ENCODE results near the gene BEST3.
A peak's percentile ranks its signal among the peaks of the same experiment; 100 is the strongest.

BEST3 gene

DNA sequence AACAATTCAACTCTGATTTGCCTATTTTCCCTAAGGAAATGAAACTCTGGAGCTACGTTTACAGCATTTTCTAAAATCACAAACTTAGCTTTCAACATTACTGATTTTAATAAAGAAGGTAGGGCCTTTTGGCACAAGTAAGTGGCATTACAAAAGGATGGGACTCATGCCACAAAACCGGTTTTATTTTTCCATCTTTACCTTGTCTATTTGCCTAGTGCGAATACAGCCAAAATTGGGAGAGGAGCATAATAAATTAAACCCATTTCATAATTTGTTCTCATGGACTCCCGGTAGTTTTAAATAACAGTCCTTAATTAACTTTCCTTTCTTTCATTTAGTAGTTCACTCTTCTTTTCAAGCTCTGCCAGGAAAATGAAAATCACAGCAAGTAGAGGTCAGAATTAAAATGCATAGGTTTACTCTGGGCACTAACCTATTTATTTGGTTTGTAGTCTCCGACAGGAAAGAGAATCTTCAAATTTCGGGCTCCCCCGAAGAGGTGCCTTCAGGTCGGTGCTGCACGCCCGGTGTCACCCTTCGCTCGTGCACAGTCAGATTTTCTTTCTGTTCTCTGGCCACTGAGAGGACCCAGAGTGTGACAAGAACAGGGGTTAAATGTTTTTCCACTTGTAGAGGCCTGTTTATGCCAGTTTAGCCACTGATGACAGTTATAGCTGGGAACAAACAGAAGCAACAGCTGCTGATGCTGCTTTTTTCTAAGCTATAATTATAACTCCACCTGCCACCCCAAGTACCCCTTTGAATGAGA, at the start of gene BEST3:
Gene BEST3, minus strand, starts transcription at position 535 of the 772 bp plus-strand sequence. CDS start 1,505 bp downstream, outside the sequence.
- no peak for DNase-seq

DNA sequence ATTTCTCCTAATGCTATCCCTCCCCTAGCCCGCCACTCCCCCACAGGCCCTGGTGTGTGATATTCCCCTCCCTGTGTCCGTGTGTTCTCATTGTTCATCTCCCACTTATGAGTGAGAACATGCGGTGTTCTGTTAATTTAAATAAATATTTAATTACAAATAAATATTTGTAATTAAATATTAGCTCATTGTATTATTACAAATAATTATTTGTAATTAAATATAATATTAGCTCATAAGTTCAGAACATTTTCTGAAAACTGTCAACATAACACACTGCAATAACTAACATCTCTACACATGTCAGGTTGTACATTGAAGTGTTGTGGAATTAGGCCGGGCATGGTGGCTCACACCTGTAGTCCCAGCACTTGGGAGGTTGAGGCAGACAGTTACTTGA, 45.0 kb upstream of the BEST3 start:
- DNase-seq = no peak

DNA sequence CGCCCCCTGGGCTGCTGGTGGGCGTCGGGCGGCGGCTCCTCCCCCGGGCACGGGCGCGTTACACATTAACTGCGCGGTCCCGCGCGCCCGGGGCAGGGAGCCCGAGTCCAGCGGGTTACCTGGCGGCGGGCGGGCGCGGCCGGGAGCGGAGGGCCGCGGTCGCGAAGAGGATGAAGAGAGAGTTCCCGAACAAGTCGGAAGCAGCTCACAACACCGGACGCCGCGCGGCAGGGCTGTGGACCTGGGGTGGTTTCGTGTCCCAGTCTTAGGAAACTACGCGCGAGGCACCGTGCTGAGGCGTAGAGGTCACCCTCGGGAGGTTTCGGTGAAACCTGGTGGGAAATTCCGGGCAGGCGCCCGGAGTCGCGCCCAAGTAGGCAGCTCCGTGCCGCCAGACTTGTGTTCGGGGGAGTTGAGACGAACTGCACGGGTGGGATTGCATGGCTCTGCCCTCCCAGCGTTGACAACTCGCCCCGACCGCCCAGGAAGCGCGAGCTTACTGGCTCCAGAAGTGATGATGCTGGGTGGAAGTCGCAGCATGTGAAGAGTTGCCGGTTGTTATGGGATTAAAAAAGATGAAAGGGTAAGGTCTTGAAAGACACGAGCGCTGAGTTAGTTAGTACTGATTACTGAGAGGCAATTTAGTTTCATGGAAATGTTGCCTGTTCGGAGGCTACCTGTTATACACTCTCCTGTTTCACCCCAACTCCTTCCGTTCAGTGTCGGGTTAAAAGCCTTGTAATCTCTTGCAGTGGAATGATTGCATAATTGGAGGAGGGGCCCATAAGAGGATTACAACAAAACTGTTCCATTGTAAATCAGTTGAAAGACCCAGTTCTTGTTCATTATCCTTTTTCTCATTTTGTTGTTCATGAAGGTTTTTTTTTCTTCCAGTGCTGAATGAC, 40.4 kb upstream of the BEST3 start:
- DNase-seq = peak; percentile 23

DNA sequence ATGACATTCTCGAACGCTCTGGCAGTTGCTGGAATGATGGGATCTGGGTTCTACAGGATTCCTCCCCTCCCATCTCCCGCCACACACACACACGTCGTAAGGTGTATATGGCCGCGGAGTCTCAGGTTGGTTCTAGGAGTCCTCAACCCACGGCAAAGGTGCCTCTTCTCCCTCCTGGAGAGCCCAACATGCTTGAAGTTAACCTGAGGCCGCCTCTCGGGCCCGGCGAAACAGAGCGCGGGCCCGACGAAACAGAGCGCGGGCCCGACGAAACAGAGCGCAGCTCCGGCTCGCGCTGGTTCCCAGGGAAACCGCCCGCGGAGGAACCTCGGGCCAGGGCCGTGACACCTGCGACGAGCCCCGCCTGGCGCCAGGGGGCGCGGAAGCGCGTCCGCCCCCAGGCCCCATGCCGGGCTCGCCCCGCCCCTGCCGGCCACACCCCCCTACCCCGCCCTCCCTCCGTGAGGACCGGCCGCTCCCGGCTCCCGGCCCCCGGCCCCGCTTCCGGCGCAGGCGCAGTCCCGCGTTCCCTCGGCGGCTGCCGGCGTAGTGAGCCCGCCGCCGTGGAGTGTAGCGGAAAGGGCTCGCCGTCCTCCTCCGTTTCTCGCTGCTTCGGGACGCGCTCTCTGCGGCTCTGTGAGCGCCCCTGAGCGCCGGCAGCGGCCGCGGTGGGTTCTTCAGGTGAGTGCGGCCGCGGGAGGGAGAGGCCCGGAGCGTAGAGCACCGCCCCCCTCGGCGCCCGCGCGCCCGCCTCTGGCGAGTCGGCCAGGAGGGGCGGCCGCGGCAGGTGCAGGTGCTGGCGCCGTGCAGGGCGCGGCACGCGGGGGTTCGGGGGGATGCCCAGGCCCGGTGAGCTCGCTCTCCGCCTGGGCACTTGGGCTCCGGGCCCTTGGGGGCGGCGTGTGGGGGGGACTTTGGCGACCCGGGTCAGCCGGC, 39.5 kb upstream of the BEST3 start, which contains the start of gene RAB3IP:
Gene RAB3IP, plus strand, starts transcription at position 510 of the 936 bp plus-strand sequence. CDS start 16,549 bp downstream, outside the sequence.
- peak; percentile 74 for DNase-seq

DNA sequence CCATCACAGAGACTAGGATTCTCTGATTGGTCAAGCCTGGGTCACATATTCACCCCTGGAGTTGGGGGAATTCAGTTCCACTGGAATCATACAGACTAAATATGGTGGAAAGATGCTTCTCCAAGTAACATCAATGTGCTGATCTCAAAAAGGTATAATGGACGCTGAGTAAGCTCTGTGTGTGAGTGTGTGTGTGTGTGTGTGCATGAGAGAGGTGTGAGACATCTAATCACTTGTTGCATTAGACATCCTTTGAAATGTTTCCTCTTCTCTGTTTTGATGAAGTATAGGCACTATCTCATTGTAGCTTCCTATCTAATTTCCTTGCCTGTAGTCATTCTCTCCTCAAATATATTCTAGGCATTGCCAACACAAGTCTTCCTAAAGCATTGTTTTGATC, 34.5 kb upstream of the BEST3 start:
- DNase-seq = no peak

DNA sequence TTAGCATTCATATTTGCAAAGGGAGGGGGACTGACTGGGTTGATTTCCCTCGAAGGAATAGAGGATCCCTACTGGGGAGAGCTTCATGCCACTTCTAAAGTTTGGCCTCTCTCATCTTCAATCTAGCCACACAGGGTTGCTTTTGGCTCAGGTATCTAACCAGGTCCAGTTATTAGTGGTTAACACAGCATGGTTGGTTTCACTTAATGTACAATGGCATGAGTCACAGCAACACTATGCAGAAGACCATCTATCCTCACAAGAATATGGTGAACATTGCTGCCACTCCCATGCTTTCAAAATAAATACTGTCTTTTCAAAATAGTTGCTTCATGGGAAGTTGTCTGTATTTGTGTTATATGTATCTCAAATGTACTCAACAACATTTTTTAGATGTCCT, 33.0 kb upstream of the BEST3 start:
- DNase-seq = no peak

DNA sequence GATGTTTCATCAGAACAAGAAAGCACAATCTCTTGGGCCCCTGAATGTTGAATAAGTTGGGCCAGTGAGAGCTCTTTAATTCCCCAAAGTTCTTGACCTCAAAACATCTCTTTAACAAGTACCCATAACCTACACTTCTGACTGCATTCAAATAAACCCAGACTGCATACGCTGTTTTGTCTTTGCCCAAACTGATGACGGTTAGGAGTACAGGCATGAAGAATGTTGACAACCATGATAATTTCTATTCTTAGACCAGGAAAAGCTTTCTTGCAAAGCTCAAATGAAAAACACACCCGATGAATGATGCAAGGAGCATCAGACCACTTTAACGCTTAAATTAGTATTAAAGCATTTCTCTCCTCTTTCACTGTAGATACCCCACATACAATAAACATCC, 27.8 kb upstream of the BEST3 start:
- DNase-seq = no peak

DNA sequence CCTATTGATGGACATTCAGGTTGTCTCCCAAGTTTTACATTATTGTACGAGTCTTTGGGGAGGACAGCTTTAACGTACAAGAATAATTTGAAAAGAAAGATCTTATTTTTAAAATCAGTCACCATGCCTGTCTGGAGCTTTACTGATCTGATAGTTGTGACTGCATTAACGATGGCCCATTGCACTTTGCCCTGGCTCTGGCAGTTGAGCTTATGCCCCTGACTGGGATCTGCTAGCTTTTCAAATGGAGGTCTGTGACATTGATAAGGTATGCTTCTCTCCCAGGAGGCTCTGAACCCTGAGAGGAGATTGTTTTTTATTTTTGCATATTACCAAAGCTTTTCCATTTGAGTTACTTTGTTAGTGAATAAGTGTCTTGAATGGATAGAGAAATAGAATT, 21.6 kb upstream of the BEST3 start:
- DNase-seq = no peak

DNA sequence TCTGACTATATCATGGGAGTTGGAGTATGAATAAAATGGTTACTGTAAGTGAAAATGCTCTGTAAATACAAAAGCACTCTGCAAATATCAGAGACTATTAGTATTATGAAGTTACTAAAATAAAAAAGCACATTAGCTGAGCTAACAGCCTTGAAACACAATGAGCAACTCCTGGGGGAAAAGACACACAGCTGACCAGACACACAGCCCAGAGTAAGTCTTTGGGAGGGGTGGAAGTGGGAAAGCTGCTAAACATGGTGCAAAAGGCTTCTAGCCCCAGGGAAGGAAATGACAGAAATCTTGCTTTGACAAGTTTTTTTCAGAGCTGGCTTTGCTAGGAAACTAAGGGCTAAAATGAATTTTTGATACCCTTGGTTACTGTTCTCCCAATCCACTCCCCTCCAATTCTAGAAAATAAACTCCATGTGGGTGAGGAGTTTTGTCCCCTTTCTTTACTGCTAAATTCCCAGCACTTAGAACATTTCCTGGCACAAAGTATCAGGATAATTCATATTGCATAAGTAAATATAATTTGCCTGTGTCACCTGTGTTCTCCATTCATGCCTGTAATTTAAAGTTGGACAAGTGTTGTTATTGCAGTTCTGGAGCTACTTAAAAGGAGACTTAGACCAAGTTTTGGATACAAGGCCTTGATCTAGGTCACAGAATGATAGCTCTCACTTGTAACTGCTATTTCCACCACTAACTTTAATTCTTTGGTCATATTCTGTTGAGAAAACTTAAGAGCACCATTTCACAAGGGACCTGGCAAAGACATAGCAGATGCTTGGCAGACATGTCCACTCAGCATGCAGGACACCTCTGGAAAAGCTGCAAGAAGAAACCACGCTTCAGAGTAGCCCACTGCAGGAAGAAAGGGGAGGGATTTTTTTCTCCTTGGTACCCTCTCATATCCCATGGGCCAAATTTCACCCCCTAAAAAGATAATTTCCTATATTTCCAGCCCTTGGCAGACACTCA, 20.5 kb upstream of the BEST3 start:
- no peak for DNase-seq

DNA sequence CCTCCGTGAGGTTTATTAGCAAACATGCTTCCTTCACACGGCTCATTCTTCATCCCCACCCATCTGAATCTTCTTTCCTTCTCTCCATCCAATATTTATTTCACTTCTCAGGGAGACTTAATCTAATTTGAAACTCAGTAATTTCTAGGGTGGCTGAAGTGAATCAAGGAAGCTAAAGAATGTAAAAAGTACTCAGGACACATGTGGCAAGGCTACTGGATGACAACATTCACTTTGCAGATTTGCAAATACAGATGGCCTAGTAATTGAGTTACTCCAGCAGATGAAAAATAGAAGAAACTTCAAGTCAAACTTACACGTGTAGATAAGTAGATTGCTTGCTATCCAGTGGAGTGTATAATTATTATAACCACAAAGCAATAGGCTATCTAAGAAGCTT, 15.4 kb upstream of the BEST3 start:
- DNase-seq = no peak

DNA sequence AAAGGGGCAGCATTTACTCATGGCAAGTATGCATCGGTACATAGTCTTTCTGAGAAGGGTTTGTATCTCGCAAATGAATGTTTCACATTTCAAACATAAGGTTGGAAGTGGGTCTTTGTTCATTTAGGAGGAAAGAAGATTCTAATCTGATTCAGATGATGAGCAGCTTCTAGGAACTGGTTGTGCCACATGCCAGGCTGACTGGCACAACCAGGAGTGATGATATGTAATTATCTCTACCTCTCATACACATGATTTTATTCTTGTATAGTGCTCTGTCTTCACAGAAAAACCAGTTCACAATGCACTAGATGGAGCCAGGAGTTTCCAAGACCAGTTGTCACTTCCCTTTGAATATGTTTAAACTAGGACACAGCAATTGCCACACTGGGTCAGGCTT, 13.7 kb upstream of the BEST3 start:
- DNase-seq = no peak

DNA sequence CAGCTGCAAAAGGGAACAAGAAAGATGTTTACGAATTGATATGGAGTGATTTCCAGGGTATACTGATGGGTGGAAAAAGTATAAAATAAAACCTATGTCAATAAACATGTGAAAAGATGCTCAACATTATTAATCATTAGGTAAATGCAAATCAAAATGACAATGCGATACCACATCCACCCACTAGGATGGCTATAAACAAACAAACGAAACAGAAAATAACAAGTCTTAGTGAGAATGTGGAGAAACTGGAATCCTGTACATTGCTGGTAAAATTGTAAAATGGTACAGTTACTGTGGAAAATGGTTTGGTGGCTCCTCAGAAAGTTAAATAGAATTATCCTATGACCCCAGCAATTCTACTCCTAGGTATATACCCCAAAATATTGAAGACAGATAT, 9.5 kb upstream of the BEST3 start:
- no peak for DNase-seq

DNA sequence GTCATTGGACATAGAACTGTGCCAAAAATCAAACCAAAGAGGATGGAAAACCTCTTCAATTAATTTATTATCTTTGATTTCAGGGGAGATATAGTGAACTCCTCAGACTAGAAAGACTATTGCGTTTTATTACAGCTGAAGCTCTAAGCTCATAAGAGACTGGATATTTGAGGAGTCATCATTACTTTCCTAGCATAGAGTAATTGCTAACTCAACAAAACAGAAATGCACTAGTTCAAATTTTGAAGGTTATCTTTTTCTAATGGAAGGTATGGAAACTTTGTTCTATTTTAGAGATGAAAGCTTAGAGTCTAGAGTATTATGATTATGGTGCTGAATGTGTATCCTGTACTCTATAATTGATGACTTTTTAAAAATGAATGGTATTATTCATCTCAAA, 5.3 kb upstream of the BEST3 start:
- no peak for DNase-seq

DNA sequence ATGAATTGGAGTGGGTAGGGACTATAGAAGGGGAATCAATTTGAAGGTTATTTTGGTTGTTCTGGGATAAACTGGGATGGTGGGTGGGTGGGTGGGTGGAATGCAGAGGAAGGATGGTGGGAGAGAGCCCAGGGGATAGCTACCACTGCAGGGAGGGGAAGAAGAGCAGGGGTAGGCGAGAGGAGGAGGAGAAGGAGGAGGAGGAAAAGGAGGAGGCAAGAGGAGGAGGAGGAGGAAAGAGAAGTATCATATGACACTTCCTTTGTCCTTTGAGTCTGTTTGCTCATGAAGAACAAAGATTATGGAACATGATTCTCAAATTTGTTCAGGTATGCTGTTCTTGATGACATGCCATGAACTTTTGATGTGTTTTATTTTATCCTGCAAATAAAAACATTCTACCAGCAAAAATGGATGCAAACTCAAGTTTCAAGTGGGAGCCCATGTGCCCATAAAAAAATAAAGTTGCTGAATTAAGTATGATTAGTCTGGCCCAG, 4.1 kb upstream of the BEST3 start:
- no peak for DNase-seq

DNA sequence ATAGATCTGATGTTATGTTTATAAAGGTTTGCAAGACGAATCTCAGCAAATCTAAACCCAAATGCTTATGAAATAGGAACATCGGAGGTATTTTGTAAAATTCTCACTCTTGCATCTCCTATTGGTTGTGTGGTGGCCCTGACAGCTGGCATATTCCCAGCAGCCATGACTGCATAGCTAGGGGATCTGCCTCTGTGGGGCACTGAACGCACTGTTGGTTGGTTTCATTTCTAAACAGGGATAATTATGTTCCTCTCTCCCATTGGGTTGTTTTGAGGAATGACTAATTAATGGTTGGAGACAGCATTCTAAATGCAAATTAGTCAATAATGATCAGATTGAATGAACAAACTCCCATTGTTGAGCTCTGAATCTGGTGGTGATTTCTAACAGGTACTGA, 2.7 kb upstream of the BEST3 start:
- DNase-seq = peak; percentile 36

DNA sequence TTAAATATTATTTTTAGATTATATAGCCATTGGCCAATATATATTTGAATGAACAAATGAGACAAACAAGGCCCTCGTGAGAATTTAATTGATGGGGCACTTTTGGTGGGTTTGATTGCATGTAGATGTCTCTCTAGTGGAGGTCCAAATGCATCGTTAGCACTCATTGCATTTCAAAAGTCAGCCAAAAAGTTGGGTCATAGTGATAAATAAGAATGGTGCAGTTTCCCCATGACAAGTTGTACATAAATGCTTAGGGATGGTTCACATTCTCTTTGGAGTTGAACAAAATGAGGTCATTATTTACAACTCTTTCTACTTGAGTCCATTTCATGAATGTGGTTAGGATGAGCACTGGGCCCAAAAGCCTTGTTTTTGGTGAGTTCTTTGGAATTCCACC, 1.0 kb downstream of the BEST3 start:
- DNase-seq = no peak

DNA sequence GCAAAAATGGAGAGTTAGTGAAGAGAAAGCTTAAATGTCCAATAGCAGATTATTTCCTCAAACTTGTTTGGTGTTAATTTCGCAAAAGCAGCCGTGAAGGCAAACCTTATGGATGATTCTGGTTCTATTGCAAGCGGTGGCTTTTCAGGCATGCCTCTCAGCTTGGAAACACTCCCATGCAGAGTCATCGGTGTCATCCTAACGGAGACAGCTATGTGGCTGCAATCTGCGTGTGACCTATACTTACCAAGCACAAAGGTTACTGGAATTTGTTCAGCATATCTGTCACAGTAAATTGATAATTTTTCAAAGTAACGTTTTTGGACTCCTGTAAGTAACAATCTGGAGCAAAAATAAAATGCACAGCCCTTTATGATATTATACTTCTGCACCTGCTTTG, 5.0 kb downstream of the BEST3 start:
- DNase-seq = no peak

DNA sequence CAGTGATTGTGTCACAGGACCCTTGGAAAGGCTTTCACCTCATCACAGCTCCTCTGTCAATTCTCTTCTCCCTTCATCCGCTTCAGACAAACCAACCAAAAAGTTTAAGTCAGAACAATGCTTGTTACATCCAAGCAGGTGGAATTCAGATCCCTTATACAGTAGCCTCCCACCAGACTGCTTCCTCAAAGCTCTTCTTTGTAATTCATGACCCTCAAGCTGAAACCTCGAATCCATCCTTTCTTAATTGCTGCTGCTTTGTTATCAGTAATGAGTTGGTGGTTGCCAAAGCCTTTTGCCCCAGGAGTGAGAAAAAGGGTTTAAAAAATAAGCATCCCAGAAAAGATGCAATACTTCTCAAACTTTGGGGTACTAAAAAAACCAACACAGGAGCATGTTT, 9.5 kb downstream of the BEST3 start:
- no peak for DNase-seq

DNA sequence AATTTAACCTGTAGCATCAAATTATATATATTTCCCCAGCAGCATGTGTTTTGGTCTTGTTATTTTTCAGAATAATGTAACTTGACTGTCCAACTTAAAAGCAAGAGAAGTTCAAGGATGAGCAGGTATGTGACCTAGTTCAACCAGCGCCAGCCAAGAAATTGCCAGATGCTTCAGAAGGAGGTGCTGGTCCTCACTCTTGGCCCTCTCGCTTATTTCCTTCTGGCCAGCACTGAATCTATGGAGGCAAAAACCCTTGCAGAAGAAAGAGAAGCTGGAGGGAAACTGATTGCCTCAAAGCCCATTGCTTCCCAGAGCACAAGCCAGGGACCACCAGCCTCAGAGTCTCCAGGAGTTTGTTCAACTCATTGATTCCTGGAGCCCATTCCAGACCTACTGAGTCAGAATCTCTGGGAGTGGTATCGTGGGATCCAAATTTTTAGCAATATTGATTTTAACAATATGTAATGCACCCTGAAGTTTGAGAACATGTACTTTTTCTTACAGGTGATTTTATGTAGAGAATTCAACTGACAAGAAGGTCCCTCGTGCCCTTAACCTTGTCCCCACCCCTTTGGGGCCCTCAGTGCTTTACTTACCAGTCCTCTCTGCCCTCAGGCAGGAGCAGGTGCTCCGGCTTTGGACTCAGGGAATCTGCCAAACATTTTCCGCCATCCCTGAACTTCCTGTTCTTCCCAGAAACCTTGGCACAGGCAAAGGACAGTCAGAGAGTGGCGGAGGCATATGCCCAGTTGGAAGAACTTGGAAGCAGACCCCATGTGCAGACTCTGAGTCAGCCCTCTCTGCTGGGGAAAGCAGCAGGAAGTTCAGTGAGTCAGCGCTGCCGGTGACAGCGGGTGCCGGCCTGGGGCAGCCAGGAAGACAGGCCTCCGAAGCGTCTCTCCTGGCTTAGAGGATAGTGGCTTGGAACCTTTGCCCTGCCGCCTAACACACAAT, 10.4 kb downstream of the BEST3 start:
- DNase-seq = no peak

DNA sequence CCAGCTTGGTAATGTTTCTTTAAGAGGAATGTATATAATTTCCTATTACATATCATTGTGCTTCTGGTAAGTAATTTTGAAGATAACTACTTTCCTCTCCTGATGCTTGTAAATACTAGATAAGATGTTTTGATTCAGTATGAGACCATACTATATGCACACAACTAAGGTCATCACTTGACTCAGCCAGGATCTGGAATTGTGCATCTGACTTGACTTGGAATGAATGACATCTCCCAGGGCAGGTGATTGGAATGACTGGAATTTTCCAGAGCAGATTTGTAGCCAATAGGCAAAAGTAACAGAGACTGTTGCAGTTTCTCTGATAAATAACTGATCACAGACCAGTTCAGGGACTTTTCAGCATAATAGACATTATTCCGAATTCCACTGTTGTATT, 11.1 kb downstream of the BEST3 start:
- no peak for DNase-seq
